ENCODE measurements around the gene ROR1. TPM values are rescaled to one million over a fixed set of nuclear protein-coding genes. Genes with fewer than 3 reads are reported as not detected.

Gene ROR1
- total and polyA plus RNA-seq, 10 of the 15 experiments (the other 5 are each of a cell fraction or from before 2014, with no cell fraction given): 0.02 to 0.08 (median 0.05) TPM; not detected in 6

DNA sequence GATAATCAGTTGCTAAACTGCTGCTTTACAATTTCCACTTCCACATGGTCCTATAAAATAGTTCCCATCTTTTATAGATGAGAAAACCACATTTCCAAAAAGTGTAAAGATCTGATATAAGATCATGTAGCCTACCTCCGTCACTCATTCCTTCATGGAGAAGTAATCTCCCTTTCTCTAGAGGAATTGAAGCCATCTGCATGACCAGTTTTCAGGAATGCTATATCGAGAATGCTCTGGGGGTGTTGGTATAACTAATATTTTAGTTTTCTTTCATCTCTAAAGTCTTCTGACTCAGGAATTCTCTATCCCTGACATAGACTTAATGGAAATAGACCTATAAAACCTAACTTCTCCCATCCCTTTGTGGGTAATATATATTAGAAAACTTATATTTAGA lies 256.6 kb downstream of the ROR1 start (continued):
- TF ChIP-seq, protein P1, sequence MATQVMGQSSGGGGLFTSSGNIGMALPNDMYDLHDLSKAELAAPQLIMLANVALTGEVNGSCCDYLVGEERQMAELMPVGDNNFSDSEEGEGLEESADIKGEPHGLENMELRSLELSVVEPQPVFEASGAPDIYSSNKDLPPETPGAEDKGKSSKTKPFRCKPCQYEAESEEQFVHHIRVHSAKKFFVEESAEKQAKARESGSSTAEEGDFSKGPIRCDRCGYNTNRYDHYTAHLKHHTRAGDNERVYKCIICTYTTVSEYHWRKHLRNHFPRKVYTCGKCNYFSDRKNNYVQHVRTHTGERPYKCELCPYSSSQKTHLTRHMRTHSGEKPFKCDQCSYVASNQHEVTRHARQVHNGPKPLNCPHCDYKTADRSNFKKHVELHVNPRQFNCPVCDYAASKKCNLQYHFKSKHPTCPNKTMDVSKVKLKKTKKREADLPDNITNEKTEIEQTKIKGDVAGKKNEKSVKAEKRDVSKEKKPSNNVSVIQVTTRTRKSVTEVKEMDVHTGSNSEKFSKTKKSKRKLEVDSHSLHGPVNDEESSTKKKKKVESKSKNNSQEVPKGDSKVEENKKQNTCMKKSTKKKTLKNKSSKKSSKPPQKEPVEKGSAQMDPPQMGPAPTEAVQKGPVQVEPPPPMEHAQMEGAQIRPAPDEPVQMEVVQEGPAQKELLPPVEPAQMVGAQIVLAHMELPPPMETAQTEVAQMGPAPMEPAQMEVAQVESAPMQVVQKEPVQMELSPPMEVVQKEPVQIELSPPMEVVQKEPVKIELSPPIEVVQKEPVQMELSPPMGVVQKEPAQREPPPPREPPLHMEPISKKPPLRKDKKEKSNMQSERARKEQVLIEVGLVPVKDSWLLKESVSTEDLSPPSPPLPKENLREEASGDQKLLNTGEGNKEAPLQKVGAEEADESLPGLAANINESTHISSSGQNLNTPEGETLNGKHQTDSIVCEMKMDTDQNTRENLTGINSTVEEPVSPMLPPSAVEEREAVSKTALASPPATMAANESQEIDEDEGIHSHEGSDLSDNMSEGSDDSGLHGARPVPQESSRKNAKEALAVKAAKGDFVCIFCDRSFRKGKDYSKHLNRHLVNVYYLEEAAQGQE (IDR thresholded peaks at IDR 0.05; ENCODE audit: low read depth, low read length): no peak
- TF ChIP-seq DPF2 (IDR thresholded peaks at IDR 0.05) (no peak), BRCA1 (IDR thresholded peaks at IDR 0.05; ENCODE audit: low read depth, low read length) (no peak), SMAD5 (IDR thresholded peaks at IDR 0.05; ENCODE audit: low read depth) (no peak), CBX5 (IDR thresholded peaks at IDR 0.05; ENCODE audit: low read depth) (no peak), SIX5 (IDR thresholded peaks at IDR 0.05; ENCODE audit: low read depth, low read length, severe bottlenecking) (no peak), NR2C2 (IDR thresholded peaks at IDR 0.05; ENCODE audit: borderline replicate concordance, control insufficient read depth, insufficient read length, low read depth) (no peak), TCF3 (IDR thresholded peaks at IDR 0.05; ENCODE audit: borderline replicate concordance, insufficient read depth, low read depth, low read length) (no peak), EED (IDR thresholded peaks at IDR 0.05; ENCODE audit: low read depth) (no peak), PAX5 (IDR thresholded peaks at IDR 0.05; ENCODE audit: borderline replicate concordance, low read depth, low read length) (no peak), BHLHE40 (IDR thresholded peaks at IDR 0.05; ENCODE audit: borderline replicate concordance in 1 of 2, low read depth in 2 of 2, low read length in 1 of 2) (no peak)

DNA sequence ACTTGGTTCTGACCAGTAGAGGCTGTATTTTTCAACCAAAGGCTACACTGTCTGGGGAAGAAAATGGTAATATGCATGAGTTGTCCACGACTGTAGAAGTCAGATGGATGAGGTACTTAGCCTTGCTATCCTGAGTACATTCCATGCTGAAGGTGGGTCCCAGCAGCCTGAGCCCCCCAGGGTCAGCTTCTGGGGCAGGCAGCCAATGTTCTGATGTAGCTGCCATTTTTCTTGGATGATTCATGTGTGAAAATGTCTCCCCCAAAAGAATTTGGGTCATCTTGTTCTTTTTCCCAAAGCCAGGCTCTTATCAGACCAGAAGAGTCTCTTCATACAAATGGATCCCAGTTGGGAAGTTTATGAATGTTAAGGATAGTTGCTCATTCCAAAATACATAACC lies 257.4 kb downstream of the ROR1 start:
- RAD21 ChIA-PET (ENCODE audit: unreplicated experiment): no interaction called here
- H3K4me1 ChIP-seq (ENCODE audit: control insufficient read depth, insufficient read depth, low read length): no peaks in the 10 kb centered on the region
- H2AFZ ChIP-seq (ENCODE audit: control insufficient read depth, low read depth, low read length): no peak overlapping the region
- DNase-seq (ENCODE audit: low read depth, low spot score) (no peak), FAIRE-seq (no peak), ATAC-seq (no peak)
- POLR2A ChIA-PET: no interaction called here
- H4K20me1 ChIP-seq (ENCODE audit: control insufficient read depth, insufficient read depth): no peaks in the 10 kb centered on the region
- intact Hi-C loops (cut with micrococcal nuclease; ENCODE audit: unreplicated experiment): no loop called here
- no peaks in the 10 kb centered on the region for H3K9me3 ChIP-seq (replicated peaks; ENCODE audit: control insufficient read depth, insufficient read depth, low read length)
- H3K4me3 ChIP-seq: no peak overlapping the region
- H3K27ac ChIP-seq (ENCODE audit: control insufficient read depth, insufficient read depth): no peak overlapping the region
- BruUV-seq (replicated peaks): no TSS peak
- CTCF ChIA-PET: no interaction called here
- no peaks in the 10 kb centered on the region for H3K79me2 ChIP-seq (ENCODE audit: control insufficient read depth, insufficient read depth, low read length)
- in situ Hi-C loops (cut with MboI): no loop called here
- 0% methylated on average over 1 of the region's 1 CpG for whole genome bisulfite sequencing (ENCODE audit: insufficient coverage, insufficient replicate concordance, low lambda C conversion rate, missing lambda C conversion rate)
- H3K9ac ChIP-seq (ENCODE audit: control insufficient read depth, insufficient read depth, low read length): no peak overlapping the region
- H3K36me3 ChIP-seq (ENCODE audit: control insufficient read depth in 2 of 2, insufficient read depth in 2 of 2, low read length in 1 of 2): no peaks in the 10 kb centered on the region
- H3K27me3 ChIP-seq (replicated peaks in 1 of 2; ENCODE audit: control insufficient read depth in 2 of 2, insufficient read depth in 2 of 2, low read length in 1 of 2): no peaks in the 10 kb centered on the region
- no peak overlapping the region for H3K4me2 ChIP-seq (ENCODE audit: control insufficient read depth, insufficient read depth)
- SMC1A ChIA-PET (ENCODE audit: uncharacterized antibody, unreplicated experiment): interaction anchor here (0.7 kb wide), 1 partner anchor 215 kb away, joined by 3 read pairs; no protein-coding TSS in a partner anchor
- TF ChIP-seq CBX5 (IDR thresholded peaks at IDR 0.05; ENCODE audit: low read depth): no peak
- TF ChIP-seq, protein P2, sequence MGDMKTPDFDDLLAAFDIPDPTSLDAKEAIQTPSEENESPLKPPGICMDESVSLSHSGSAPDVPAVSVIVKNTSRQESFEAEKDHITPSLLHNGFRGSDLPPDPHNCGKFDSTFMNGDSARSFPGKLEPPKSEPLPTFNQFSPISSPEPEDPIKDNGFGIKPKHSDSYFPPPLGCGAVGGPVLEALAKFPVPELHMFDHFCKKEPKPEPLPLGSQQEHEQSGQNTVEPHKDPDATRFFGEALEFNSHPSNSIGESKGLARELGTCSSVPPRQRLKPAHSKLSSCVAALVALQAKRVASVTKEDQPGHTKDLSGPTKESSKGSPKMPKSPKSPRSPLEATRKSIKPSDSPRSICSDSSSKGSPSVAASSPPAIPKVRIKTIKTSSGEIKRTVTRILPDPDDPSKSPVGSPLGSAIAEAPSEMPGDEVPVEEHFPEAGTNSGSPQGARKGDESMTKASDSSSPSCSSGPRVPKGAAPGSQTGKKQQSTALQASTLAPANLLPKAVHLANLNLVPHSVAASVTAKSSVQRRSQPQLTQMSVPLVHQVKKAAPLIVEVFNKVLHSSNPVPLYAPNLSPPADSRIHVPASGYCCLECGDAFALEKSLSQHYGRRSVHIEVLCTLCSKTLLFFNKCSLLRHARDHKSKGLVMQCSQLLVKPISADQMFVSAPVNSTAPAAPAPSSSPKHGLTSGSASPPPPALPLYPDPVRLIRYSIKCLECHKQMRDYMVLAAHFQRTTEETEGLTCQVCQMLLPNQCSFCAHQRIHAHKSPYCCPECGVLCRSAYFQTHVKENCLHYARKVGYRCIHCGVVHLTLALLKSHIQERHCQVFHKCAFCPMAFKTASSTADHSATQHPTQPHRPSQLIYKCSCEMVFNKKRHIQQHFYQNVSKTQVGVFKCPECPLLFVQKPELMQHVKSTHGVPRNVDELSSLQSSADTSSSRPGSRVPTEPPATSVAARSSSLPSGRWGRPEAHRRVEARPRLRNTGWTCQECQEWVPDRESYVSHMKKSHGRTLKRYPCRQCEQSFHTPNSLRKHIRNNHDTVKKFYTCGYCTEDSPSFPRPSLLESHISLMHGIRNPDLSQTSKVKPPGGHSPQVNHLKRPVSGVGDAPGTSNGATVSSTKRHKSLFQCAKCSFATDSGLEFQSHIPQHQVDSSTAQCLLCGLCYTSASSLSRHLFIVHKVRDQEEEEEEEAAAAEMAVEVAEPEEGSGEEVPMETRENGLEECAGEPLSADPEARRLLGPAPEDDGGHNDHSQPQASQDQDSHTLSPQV (IDR thresholded peaks at IDR 0.05): no peak
- no peak for TF ChIP-seq JUND (IDR thresholded peaks at IDR 0.05; ENCODE audit: low read depth, low read length)
- TF ChIP-seq SMAD5 (IDR thresholded peaks at IDR 0.05; ENCODE audit: low read depth): no peak
- no peak for TF ChIP-seq NRF1 (conservative IDR thresholded peaks at IDR 0.05; ENCODE audit: low read depth, low read length)
- no peak for TF ChIP-seq ASH2L (IDR thresholded peaks at IDR 0.05; ENCODE audit: borderline replicate concordance, low read depth)
- TF ChIP-seq FOXM1 (IDR thresholded peaks at IDR 0.05; ENCODE audit: low read depth, low read length): no peak
- TF ChIP-seq HDAC6 (IDR thresholded peaks at IDR 0.05; ENCODE audit: unreplicated experiment): no peak
- TF ChIP-seq ESRRA (IDR thresholded peaks at IDR 0.05; ENCODE audit: low read length): no peak
